HEK293 (cell line): Measurements from ENCODE around the gene CHEK2.
A peak's percentile ranks its signal among the peaks of the same experiment; 100 is the strongest.

Experiments used
- CTCF ChIA-PET: fragments of 350-600 bp; formaldehyde crosslinking; extraction: SDS; loops from one replicate; lab custom pipeline; 2021; ENCODE audit warnings: antibody characterized with exemption; lab: Yijun Ruan, JAX
- POLR2A ChIA-PET: fragments of 300-600 bp; formaldehyde crosslinking; extraction: SDS; loops from one replicate; lab custom pipeline; 2020; ENCODE audit warnings: antibody characterized with exemption, inconsistent platforms; lab: Yijun Ruan, JAX
- H3K27ac ChIP-seq: fragments of 200-500 bp; sonication (Bioruptor generic); 2 replicates; pipeline ENCODE4 v1.5.1; 2014; ENCODE audit warnings: low read depth, low read length, control low read depth, inconsistent platforms; ENCODE audit errors: extremely low read depth
- H3K36me3 ChIP-seq, 2 experiments: fragments of 200-500 bp in 1 of 2; sonication (Bioruptor generic) in 1 of 2; 1 replicate in 1 of 2; 2 replicates in 1 of 2; pipeline ENCODE4 v1.5.1; 2014 to 2017; ENCODE audit warnings: inconsistent platforms in 2 of 2, low read length in 2 of 2; ENCODE audit not compliant: control insufficient read depth in 2 of 2, insufficient read depth in 1 of 2
- H3K4me1 ChIP-seq: fragments of 200-500 bp; sonication (Bioruptor generic); 2 replicates; pipeline ENCODE4 v1.5.1; 2014; ENCODE audit warnings: mild to moderate bottlenecking, low read length, inconsistent platforms; ENCODE audit not compliant: control insufficient read depth, insufficient read depth
- H3K4me3 ChIP-seq: 2 replicates; pipeline ENCODE4 v1.5.1; 2011; ENCODE audit warnings: low read depth, mild to moderate bottlenecking, control low read depth, low read length, moderate library complexity
- H3K9me3 ChIP-seq: fragments of 200-500 bp; sonication (Bioruptor generic); 2 replicates; pipeline ENCODE4 v1.5.1; 2014; ENCODE audit warnings: low read depth, low read length, inconsistent platforms; ENCODE audit not compliant: control insufficient read depth, insufficient read depth
- GLIS1 ChIP-seq: fragments of 450-650 bp; formaldehyde crosslinking; IDR thresholded peaks from 2 replicates; pipeline ENCODE4 v1.5.1; 2016; ENCODE audit warnings: missing biosample characterization, missing genetic modification characterization
- GLIS2 ChIP-seq: fragments of 450-650 bp; formaldehyde crosslinking; IDR thresholded peaks from 2 replicates; pipeline ENCODE4 v1.5.1; 2016; ENCODE audit warnings: missing biosample characterization, missing genetic modification characterization
- SALL2 ChIP-seq: fragments of 450-650 bp; formaldehyde crosslinking; IDR thresholded peaks from 2 replicates; pipeline ENCODE4 v1.5.0; 2017; ENCODE audit warnings: missing biosample characterization, mild to moderate bottlenecking, missing genetic modification characterization, borderline replicate concordance
- ZBTB21 ChIP-seq: fragments of 450-650 bp; formaldehyde crosslinking; IDR thresholded peaks from 2 replicates; pipeline ENCODE4 v1.5.1; 2017; ENCODE audit warnings: missing biosample characterization, missing genetic modification characterization
- ZBTB8A ChIP-seq: fragments of 450-650 bp; formaldehyde crosslinking; IDR thresholded peaks from 2 replicates; pipeline ENCODE4 v1.5.1; 2016; ENCODE audit warnings: missing biosample characterization, missing genetic modification characterization
- ZNF146 ChIP-seq: fragments of 450-650 bp; formaldehyde crosslinking; IDR thresholded peaks from 2 replicates; pipeline ENCODE4 v1.5.1; 2016; ENCODE audit warnings: missing biosample characterization, missing genetic modification characterization
- ZNF239 ChIP-seq: fragments of 450-650 bp; formaldehyde crosslinking; IDR thresholded peaks from 2 replicates; pipeline ENCODE4 v1.5.1; 2016; ENCODE audit warnings: missing biosample characterization, missing genetic modification characterization
- ZNF341 ChIP-seq: fragments of 450-650 bp; formaldehyde crosslinking; IDR thresholded peaks from 2 replicates; pipeline ENCODE4; 2016; ENCODE audit warnings: low read depth, missing biosample characterization, missing genetic modification characterization
- ZNF560 ChIP-seq: fragments of 450-650 bp; formaldehyde crosslinking; IDR thresholded peaks from 2 replicates; pipeline ENCODE4 v1.5.1; 2017; ENCODE audit warnings: missing biosample characterization, missing genetic modification characterization, borderline replicate concordance
- ZNF664 ChIP-seq: fragments of 450-650 bp; formaldehyde crosslinking; IDR thresholded peaks from 2 replicates; pipeline ENCODE4 v1.5.1; 2016; ENCODE audit warnings: missing biosample characterization, missing genetic modification characterization
- ZNF76 ChIP-seq: fragments of 450-650 bp; formaldehyde crosslinking; IDR thresholded peaks from 2 replicates; pipeline ENCODE4; 2016; ENCODE audit warnings: low read depth, missing biosample characterization, missing genetic modification characterization, borderline replicate concordance
- TF ChIP-seq, protein P1 (sequence below): fragments of 450-650 bp; formaldehyde crosslinking; IDR thresholded peaks from 2 replicates; pipeline ENCODE4 v1.5.1; 2016; ENCODE audit warnings: missing biosample characterization, missing genetic modification characterization
- TF ChIP-seq, protein P2 (sequence below): fragments of 450-650 bp; formaldehyde crosslinking; IDR thresholded peaks from 2 replicates; pipeline ENCODE4 v1.5.1; 2016; ENCODE audit warnings: missing biosample characterization, missing genetic modification characterization
- TF ChIP-seq, protein P3 (sequence below): IDR thresholded peaks from 2 replicates; pipeline ENCODE4 v1.6.1; 2011; ENCODE audit warnings: mild to moderate bottlenecking, low read depth, low read length, borderline replicate concordance
- TF ChIP-seq, protein P4 (sequence below): fragments of 450-650 bp; IDR thresholded peaks from 2 replicates; pipeline ENCODE4 v1.5.1; 2018; ENCODE audit warnings: missing biosample characterization, mild to moderate bottlenecking, missing genetic modification characterization
- TF ChIP-seq, protein P5 (sequence below): fragments of 450-650 bp; formaldehyde crosslinking; optimal IDR thresholded peaks from 2 replicates; pipeline ENCODE3; 2016; ENCODE audit warnings: missing biosample characterization, mild to moderate bottlenecking, missing genetic modification characterization
- TF ChIP-seq, protein P6 (sequence below): fragments of 450-650 bp; formaldehyde crosslinking; IDR thresholded peaks from 2 replicates; pipeline ENCODE4 v1.5.1; 2016; ENCODE audit warnings: missing biosample characterization, missing genetic modification characterization

Gene CHEK2

DNA sequence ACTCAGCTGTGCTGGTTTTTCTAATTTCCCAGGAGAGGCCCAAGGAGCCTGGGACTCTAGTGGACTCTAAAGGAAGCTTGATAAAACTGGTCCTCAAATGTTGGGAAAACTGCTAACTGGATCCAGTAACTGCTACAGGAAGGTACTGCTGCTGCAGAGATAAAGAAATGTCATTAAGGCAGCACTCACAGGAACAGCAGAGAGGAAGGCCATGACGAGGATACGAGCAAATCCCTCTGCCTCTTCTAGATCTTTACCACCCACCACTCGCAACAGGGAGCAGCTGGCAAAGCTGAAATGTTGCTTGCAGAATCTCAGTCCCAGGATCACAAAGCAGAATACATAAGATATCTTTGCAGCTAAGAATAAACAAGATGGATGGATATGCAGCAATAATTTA lies 85.4 kb downstream of the CHEK2 start:
- H3K4me3 ChIP-seq: no peak overlapping the region
- H3K27ac ChIP-seq: no peak overlapping the region
- TF ChIP-seq, protein P1, sequence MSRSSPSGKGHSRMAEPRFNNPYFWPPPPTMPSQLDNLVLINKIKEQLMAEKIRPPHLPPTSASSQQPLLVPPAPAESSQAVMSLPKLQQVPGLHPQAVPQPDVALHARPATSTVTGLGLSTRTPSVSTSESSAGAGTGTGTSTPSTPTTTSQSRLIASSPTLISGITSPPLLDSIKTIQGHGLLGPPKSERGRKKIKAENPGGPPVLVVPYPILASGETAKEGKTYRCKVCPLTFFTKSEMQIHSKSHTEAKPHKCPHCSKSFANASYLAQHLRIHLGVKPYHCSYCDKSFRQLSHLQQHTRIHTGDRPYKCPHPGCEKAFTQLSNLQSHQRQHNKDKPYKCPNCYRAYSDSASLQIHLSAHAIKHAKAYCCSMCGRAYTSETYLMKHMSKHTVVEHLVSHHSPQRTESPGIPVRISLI (tag by site-specific recombination): no peak
- TF ChIP-seq, protein P2, sequence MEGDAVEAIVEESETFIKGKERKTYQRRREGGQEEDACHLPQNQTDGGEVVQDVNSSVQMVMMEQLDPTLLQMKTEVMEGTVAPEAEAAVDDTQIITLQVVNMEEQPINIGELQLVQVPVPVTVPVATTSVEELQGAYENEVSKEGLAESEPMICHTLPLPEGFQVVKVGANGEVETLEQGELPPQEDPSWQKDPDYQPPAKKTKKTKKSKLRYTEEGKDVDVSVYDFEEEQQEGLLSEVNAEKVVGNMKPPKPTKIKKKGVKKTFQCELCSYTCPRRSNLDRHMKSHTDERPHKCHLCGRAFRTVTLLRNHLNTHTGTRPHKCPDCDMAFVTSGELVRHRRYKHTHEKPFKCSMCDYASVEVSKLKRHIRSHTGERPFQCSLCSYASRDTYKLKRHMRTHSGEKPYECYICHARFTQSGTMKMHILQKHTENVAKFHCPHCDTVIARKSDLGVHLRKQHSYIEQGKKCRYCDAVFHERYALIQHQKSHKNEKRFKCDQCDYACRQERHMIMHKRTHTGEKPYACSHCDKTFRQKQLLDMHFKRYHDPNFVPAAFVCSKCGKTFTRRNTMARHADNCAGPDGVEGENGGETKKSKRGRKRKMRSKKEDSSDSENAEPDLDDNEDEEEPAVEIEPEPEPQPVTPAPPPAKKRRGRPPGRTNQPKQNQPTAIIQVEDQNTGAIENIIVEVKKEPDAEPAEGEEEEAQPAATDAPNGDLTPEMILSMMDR (tag by site-specific recombination): no peak
- TF ChIP-seq ZNF560 (tag by site-specific recombination): no peak
- no peak for TF ChIP-seq GLIS2 (tag by site-specific recombination)
- TF ChIP-seq SALL2 (tag by site-specific recombination): no peak
- TF ChIP-seq GLIS1 (tag by site-specific recombination): no peak
- no peak for TF ChIP-seq ZNF664 (tag by site-specific recombination)
- TF ChIP-seq ZNF341: no peak
- TF ChIP-seq ZBTB8A (tag by site-specific recombination): no peak
- TF ChIP-seq, protein P3, sequence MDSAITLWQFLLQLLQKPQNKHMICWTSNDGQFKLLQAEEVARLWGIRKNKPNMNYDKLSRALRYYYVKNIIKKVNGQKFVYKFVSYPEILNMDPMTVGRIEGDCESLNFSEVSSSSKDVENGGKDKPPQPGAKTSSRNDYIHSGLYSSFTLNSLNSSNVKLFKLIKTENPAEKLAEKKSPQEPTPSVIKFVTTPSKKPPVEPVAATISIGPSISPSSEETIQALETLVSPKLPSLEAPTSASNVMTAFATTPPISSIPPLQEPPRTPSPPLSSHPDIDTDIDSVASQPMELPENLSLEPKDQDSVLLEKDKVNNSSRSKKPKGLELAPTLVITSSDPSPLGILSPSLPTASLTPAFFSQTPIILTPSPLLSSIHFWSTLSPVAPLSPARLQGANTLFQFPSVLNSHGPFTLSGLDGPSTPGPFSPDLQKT: no peak
- TF ChIP-seq ZBTB21 (tag by site-specific recombination): no peak
- TF ChIP-seq ZNF239: no peak
- TF ChIP-seq, all 188 proteins: peak for 0
- POLR2A ChIA-PET: no interaction called here
- H3K9me3 ChIP-seq: no peaks in the 10 kb centered on the region
- peaks cover 2% of the 10 kb centered on the region; the same call in 1 of the 2 replicates for H3K4me1 ChIP-seq
- no peaks in the 10 kb centered on the region; a peak in 1 of 3 replicates for H3K36me3 ChIP-seq
- CTCF ChIA-PET: interaction anchor here (0.6 kb wide), 1 partner anchor 120 kb away, joined by 4 read pairs; no protein-coding TSS in a partner anchor

DNA sequence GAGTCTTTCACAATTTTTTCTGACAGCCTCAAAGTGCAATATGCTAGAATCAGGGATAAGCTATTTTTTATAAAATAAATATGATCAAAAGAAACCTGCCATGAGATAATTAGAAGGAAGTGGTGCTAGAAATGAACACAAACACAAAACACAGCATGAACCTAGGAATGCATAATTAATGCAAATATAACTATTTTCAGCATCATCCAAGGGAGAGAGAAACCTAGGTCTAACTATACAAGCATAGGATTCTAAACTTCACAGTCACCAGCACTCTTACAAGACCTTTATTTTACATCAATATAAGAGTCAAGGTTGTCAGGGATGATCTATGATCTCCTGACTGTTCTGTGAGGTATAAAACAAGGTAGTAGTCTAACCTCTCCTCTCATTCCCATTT lies 91.2 kb downstream of the CHEK2 start:
- no peak overlapping the region for H3K27ac ChIP-seq
- H3K9me3 ChIP-seq: no peaks in the 10 kb centered on the region
- ChIA-PET CTCF (no interaction called here), POLR2A (no interaction called here)
- H3K4me1 ChIP-seq: no peaks in the 10 kb centered on the region
- H3K4me3 ChIP-seq: no peak overlapping the region
- no peaks in the 10 kb centered on the region for H3K36me3 ChIP-seq
- no peak for TF ChIP-seq ZNF76 (tag by site-specific recombination)
- TF ChIP-seq, protein P4, sequence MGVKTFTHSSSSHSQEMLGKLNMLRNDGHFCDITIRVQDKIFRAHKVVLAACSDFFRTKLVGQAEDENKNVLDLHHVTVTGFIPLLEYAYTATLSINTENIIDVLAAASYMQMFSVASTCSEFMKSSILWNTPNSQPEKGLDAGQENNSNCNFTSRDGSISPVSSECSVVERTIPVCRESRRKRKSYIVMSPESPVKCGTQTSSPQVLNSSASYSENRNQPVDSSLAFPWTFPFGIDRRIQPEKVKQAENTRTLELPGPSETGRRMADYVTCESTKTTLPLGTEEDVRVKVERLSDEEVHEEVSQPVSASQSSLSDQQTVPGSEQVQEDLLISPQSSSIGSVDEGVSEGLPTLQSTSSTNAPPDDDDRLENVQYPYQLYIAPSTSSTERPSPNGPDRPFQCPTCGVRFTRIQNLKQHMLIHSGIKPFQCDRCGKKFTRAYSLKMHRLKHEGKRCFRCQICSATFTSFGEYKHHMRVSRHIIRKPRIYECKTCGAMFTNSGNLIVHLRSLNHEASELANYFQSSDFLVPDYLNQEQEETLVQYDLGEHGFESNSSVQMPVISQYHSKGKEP (tag by site-specific recombination): no peak

DNA sequence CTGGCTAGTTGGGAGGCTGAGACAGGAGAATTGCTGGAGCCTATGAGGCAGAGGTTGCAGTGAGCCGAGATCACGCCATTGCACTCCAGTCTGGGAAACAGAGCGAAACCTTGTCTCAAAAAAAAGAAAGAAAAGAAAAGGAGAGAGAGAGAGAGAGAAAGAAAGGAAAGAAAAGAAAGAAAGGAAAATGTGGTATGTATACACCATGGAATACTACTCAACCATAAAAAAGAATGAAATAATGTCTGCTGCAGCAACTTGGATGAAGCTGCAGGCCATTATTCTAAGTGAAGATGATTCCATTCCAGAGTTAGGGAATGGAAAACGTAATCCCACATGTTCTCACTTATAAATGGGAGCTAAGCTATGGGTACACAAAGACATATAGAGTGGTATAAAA lies 92.8 kb downstream of the CHEK2 start:
- Histone ChIP-seq H3K4me3 (no peak overlapping the region), H3K27ac (no peak overlapping the region), H3K4me1 (no peaks in the 10 kb centered on the region), H3K36me3 (no peaks in the 10 kb centered on the region), H3K9me3 (no peaks in the 10 kb centered on the region)
- ChIA-PET POLR2A (no interaction called here), CTCF (no interaction called here)
- peak; percentile 93 for TF ChIP-seq ZNF146 (tag by site-specific recombination)
- TF ChIP-seq, protein P5, sequence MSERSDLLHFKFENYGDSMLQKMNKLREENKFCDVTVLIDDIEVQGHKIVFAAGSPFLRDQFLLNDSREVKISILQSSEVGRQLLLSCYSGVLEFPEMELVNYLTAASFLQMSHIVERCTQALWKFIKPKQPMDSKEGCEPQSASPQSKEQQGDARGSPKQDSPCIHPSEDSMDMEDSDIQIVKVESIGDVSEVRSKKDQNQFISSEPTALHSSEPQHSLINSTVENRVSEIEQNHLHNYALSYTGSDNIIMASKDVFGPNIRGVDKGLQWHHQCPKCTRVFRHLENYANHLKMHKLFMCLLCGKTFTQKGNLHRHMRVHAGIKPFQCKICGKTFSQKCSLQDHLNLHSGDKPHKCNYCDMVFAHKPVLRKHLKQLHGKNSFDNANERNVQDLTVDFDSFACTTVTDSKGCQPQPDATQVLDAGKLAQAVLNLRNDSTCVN: no peak
- TF ChIP-seq, protein P6, sequence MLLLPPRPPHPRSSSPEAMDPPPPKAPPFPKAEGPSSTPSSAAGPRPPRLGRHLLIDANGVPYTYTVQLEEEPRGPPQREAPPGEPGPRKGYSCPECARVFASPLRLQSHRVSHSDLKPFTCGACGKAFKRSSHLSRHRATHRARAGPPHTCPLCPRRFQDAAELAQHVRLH (tag by site-specific recombination): peak; percentile 68
